ENCODE measurements around the gene STAMBPL1.

Gene STAMBPL1

DNA sequence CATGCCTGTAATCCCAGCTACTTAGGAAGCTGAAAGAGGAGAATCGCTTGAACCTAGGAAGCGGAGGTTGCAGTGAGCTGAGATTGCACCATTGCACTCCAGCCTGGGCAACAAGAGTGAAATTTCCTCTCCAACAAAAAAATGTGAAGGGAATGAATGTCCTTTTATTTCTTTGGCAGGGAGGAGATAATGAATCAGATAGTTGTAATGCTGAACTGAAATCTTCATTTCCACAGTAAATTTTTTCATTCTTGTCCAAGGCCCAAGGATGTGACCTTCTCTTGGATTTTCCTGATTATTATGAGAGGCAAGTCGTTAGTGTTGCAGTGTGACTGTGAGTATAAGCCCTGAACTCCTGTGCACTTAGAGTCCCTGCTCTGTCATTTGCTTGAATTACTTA is 13.6 kb downstream of the STAMBPL1 start:
- no peak for DNase-seq (ENCODE audit: low spot score)

DNA sequence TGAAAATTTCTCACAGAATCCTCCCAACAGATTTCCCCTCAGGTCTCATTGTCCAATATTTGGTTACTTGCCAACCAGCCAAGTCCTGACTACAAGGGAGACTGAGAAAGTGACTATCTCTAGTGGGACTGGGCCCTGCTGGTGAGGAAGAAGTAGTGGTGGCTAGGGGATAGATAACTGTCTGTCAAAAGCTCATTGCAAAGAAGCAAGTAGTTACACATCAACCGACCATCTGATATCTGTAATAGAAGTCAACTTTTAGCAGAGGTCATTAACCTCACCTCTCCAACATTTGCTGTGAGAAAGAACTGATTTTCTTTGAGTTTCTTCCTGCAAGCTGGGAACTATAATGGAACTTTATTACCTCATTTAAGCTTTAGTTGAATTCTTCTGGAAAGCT is 15.2 kb downstream of the STAMBPL1 start:
- DNase-seq (ENCODE audit: low spot score): no peak

DNA sequence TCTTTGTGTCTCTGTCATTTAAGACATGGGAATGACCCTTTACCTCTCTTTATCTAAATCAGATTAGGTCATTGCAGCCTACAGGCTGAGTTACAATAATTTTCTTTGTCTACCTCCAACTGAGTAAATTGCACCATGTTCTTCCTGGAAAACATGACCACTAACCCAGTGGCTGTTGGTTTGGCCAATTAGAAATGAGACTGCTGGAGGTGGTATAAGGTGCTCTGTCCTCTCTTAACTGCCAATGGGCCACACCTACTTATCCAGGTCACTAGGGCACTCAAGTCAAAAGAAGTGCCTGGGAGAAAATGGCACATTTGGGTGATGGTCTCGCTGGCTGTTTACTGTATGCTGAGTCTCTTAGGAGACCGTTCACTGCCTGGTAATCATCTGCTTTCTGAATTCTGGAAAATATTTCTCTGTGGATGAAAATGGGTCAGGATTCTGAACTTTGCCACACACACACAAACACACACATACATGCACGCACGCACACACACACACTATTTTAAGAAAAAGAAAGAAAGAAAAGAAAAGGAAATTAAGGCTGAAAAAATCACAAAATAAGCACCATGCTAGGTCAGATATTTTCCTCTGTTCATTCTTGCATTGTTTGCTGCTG is 16.4 kb downstream of the STAMBPL1 start:
- peak; percentile 71 for DNase-seq (ENCODE audit: low spot score)

DNA sequence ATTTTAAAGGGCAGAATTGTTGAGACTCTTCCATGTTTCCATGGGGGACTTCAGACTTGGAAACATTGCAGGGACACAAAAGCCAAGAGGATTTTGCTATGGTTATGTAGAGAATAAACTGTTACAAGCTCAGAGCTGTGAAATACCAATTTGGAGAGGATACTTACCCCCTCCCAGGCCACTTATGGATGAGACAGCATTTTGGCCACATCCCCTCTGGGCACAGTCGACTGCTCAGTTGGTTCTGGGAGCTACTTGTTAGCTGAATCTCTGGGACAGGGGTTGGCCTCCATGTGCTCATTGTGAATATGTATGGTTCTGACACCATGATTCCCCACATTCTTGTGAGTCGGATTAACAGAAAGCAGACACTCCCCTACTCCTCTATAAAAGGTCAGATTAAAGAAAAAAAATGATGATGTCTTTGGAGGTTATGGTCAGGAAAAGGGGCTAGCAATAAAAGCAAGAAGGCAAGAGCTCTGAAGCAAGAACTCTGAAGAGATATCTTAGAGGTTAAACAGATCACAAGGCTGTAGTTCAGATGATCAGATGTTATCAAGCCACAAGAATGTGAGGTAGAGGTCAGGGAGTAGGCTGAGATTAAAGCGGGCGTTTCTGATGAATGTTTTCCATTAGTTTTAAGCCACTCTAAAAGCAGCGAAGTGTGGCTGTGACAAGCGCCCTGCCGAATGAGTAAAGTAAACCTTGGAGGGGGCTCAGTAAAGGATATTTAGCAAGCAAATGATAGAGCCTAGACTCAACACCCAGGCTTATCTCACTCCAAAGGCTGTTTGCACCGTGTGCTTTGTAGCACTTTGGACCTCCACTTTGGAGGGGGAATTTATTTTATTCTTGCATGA is 17.2 kb downstream of the STAMBPL1 start:
- DNase-seq (ENCODE audit: low spot score): peak; percentile 77

DNA sequence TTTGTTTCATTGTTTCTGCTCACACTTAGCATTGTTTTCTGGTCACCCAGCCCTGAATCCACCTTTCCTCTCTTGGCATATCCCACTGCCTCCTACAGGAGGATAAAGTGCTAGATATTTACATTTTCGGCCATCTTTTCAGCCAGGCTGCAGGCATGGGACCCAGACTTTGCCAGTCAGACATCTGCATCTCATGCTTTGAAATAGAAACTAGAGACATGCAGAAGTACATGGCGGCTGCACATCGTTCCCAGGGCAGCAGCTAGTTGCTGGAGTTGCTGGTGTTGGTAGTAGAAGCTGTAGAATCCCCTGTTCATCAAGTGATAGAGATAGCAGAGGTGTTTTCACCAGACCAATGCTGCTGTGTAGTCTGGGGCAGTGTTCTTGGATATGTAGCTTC is 18.7 kb downstream of the STAMBPL1 start:
- no peak for DNase-seq (ENCODE audit: low spot score)

DNA sequence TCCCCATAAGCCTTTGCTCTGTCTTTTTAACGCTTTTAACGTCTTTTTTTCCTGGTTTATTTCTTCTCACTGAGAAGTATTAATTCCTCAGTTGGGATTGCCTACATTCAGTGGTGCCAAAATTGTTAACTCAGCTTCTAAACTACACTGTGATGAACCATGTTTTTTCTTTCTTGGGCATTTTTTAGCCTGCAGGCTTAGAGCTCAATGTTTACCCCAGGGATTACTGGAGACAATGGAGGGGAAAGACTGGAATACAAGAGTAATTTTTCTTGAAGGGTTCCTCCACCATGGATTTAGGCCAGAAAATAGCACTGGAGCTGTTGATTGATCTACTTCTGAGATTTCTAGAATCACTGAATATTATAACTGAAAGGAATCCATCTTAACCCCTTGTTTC is 19.8 kb downstream of the STAMBPL1 start:
- no peak for DNase-seq (ENCODE audit: low spot score)

DNA sequence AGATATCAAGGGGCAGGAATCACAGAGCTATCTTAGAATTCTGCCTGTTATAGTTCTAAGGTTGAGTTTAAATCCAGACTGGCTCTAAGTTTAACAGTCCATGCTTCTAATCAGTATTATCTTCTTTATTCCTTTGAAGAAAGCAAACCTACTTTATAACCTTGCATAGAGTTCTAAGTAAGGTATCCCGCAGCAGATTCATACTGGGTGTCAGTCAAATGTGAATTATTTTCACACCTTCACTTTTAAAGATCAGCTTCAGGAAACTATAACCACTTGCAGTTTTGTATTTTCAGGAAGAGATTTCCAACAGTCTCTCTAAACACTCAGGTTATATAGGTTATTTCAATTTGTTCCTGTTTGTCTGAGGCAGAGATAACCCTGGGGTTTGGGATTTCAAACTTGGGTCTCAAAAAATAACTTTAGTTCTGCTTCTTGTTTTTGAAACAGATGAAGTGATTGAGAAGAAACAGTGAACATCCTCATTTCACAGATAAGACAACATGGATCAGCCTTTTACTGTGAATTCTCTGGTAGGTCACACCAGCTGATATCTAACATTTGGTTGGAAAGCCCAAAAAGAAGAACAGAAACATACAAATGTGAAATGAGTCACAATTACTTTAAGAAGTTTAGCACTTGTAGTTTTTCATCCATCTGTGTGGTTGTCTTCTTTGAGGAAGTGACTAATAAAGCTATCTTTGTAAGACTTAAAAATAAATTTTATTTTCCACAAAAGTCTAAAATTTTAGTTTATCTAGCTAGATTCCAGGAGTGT is 21.4 kb downstream of the STAMBPL1 start:
- no peak for DNase-seq (ENCODE audit: low spot score)

DNA sequence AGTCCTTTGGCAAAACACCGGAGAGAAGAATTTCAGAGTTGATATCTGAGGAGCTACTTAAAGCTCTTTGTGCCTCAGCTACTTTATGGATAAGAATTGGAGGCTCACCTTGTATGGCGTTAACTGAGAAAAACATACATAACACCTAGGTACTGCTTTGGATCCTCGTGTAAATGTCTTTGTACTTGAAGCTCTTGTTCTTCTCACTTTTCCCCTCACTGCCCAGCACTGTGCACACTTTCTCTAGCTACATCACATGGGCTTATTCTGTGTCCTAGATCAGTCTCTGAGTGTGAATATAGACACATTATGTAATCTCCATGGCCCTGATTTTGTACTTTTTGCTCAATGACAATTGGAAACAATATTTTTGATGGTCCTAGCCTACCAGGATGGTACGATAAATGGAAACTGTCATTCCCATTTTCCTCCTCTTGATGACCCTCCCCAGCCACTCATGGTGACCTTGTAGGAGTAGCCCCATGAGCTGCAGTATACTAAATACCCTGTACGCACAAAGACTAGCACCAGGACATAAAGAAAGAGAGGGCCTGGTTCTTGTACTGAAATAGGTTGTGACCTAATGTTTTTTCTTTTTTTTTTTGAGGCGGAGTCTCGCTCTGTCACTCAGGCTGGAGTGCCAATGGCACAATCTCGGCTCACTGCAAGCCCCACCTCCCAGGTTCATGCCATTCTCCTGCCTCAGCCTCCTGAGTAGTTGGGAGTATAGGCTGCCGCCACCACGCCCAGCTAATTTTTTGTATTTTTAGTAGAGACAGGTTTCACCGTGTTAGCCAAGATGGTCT is 22.1 kb downstream of the STAMBPL1 start:
- no peak for DNase-seq (ENCODE audit: low spot score)

DNA sequence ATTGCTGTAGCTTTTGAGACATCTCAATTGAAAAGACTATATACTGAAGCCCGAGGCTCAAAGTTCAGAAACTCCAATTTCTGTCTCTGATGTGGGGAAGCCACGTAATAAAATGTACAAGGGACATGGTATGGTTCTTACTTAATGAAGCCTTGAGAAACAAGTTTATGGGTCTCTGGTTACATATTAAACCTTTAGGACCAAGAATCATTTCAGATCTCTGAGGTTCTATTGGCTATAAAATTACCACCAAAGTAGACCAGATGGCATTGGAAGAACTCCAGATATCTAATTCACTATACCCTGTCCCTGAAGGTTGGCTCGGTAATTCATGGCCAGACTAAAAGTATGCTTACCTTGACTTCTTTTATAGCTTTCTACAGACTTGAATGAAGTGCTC is 23.7 kb downstream of the STAMBPL1 start:
- peak; percentile 82 for DNase-seq (ENCODE audit: low spot score)

DNA sequence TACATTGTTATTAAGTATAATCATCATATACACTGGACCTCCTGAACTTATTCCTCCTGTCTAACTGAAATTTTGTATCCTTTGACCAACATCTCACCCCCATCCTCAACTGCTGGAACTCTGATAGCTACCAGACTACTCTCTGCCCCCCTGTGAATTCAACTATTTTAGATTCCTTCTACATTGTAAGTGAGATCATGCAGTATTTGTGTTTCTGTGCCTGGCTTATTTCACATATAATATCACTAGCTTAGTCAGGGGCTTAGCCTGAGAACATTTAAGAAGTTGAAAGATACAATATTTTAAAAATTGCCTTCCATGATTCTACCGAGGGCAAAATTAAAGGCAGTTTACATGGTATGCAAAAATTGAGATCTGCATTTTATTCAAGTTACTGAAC is 26.9 kb downstream of the STAMBPL1 start:
- no peak for DNase-seq (ENCODE audit: low spot score)

DNA sequence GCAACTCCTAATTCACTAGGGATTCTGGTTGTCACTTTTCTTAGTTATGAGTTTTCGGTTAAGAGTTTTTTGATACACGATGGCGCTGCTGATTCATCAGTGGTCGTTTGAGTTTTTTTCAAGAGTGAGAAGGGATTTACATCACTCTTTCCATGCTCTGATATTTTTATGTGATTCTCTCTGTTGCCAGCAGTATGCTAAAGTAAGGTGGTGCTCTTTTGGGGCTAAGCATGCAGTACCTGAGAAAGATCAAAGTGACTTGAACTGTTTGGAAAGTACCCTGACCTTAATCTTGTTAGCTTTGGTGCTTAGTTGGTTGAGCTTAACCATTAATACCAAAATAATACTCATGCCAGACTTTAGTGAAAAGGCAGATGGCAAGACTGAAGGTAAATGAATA is 28.1 kb downstream of the STAMBPL1 start:
- DNase-seq (ENCODE audit: low spot score): no peak

DNA sequence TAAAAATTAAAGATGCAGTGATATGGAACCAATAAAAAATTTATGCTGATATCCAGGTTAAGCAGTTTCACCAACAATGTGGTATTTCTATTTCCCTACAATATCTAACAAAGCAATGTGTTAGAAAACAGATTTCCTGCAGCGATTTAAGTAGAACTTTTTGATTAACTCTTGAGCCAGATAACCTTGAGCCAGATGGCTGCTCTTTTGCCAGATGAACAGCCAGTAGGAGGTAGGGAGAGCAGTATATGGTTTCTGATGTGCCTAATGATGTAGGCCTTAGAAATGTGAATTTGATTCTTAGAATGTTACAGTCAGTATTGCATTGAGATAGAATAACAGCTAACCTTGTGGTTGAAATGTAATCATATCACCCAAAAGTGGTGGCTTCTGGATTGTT is 31.1 kb downstream of the STAMBPL1 start:
- no peak for DNase-seq (ENCODE audit: low spot score)

DNA sequence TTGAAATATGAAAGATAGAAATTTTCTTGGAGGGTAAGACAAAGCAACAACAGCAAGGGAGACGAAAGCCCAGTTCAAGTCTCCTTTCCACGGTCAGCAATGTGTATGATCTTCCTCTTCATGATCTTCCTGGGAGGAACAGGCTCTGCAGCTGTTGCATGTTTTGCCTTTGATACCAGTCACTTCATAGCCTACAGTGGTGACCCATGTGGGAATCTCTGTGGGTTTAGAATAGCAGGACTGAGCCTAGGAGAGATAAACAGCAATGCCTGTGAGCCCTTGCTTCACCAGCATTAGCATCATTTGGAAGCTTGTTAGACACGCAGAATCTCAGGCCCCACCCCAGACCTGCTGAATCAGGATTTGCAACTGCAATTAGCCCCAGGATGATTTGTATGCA is 31.8 kb downstream of the STAMBPL1 start:
- DNase-seq (ENCODE audit: low spot score): no peak

DNA sequence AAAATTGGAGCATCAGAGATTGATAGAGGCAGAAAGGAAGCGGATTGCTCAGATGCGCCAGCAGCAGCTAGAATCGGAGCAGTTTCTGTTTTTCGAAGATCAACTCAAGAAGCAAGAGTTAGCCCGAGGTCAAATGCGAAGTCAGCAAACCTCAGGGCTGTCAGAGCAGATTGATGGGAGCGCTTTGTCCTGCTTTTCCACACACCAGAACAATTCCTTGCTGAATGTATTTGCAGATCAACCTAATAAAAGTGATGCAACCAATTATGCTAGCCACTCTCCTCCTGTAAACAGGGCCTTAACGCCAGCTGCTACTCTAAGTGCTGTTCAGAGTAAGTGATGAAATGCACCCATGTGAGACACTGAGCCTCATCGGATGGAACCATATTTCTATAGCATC is 33.1 kb downstream of the STAMBPL1 start:
- no peak for DNase-seq (ENCODE audit: low spot score)

DNA sequence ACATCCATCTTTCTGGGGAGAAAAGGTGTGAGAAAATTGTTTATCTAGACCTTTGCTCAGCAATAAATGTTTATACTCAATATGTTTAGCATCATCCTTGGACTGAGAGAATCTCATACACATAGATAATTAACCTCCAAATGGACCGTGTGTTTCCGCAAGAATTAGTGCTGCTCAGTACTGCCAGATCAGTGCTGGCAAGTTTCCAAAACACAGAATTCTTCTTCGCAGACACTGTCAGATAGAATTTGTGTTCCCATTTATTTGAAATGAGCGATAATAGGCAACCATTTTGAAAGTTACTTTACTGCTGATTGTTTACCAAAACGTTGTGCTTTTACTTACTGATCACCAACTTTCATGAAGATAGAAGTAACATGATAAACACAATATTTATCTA is 33.7 kb downstream of the STAMBPL1 start:
- DNase-seq (ENCODE audit: low spot score): no peak

DNA sequence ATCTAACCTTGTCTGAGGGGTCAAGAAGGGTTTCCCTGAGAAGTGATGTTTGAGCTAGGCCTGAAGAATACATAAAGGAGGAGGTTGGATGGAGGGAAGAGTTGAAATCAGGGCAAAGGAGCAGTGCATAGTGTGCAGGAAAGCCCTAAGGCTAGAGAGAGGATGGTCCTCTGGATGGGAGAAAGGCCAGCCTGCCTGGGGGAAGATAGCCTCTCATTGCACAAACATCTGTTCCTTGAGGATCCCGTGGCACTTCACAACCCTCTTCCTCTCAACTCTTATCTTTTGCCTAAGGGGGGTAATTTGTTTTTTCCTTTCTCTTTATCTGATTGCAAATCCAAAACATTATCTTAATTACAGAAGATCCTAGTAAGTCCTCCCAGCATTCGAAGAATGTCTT is 35.7 kb downstream of the STAMBPL1 start:
- no peak for DNase-seq (ENCODE audit: low spot score)

DNA sequence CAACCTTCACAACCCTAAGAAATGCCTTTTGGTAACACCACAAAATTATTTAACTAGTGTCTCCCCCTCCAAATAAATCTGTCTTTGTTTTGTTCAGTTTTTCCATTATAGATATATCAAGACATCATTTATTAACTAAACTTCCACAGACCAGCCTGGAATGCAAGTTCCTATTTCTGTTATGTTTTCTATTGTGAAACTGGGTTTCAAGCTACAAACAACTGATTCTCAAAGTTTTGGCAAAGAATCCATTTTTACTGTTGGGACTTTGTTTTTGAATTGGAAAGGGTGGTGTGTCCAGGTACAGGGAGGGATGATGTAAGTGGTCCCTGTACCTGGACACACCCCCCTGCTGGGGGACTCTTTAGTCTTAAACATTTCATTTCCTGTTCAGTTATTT is 36.2 kb downstream of the STAMBPL1 start:
- no peak for DNase-seq (ENCODE audit: low spot score)

DNA sequence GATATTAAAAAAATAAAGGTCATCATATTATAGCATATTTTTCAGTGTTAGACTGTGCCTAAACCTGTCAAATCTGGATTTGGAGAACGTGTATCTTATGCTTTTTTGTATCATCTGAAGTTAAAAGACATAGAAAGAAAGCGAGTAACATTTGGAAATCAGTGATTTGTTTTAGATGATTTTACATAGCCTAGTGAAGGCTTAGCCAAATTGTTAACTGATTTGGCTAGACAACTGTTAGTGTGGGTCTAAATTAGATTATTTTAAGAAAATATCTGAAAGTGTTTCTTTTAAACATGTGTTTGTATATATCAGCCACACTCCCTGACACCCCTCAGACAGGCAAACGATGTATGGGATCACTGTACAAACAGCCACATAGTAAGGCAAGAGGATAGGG is 36.9 kb downstream of the STAMBPL1 start:
- DNase-seq (ENCODE audit: low spot score): no peak

DNA sequence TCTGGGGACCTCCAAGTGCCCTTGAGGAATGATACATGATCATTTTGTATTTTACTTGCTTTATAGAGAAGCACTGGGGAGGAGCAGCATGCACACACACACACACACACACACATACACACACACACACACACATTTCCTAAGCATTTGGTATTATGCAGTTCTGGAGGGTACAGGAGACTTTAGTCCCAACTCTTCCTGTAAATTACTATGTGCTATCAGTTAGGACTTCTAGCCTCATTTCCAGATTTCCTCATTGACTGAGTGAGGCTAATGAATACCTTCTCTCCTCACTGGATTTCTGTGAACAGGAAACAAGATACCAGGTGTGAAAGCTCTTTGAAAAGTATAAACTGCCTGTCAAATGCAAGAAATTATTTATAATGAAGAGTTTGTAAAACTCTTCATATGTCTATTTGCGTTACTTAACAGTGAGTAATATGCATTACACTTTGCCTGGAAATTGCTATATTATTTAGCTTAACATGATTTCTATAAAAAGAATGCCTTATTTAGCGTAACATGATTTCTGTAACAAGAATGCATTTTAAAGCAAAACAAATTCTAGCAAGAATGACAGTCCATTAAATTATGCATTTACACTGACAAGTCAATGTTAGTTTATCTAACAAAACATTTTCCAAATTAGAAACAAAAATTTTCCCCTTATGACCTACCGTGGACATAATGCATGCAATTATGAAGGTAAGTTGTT is 38.3 kb downstream of the STAMBPL1 start:
- DNase-seq (ENCODE audit: low spot score): no peak

DNA sequence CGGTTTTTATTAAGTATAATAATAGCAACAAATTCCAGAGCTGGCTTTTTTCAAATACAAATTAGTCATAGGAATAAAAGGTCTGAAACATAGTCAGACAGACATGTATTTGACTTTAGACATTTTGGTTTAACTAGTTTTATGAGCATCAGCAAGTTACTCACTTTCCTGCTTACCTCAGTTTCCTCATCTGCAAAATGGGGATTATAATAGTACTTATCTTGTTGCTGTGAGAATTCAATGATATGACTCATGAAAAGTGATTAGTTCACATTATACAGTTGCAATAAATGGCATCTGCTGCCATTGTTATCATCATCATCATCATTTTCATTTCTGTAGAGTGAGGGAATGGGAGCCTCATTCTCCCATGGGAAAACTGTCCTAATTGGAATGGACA is 39.0 kb downstream of the STAMBPL1 start:
- no peak for DNase-seq (ENCODE audit: low spot score)

DNA sequence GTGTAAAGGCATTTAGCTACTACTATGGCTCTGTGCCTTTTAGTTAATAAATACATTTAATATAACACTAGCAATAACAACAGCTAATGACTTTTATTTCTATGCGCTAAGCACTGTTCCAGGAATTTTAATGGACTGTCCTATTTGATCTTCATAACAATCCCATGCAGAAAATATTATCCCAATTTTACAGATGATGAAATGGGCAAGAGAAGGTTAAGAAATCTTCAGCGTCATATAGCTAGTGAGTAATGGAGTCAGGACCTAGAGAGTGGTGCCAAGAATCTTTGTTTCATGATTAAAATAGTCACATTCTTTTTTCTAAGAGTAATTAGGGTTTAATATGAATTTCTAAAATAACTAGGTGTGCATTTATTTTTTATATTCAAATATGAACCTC is 40.2 kb downstream of the STAMBPL1 start:
- no peak for DNase-seq (ENCODE audit: low spot score)

All from LoVo (cell line).